GM12892 (cell line): ENCODE data around the gene TLK2.
"Not testable (repeated sequence)": the region's sequence is repeated elsewhere in the genome, so short reads cannot be mapped to it uniquely, and the experiment has no call there.

Source experiments
- POLR2A ChIP-seq: IDR thresholded peaks from 2 replicates; pipeline ENCODE4 v1.6.1; 2011; ENCODE audit warnings: low read depth, low read length, control low read depth
- POLR2AphosphoS5 ChIP-seq: IDR thresholded peaks from 2 replicates; pipeline ENCODE4 v1.6.1; 2011; ENCODE audit warnings: low read depth, low read length, control low read depth
- TAF1 ChIP-seq: IDR thresholded peaks from 2 replicates; pipeline ENCODE4 v1.6.1; 2011; ENCODE audit warnings: low read depth, mild to moderate bottlenecking, control low read depth, low read length, borderline replicate concordance

DNA sequence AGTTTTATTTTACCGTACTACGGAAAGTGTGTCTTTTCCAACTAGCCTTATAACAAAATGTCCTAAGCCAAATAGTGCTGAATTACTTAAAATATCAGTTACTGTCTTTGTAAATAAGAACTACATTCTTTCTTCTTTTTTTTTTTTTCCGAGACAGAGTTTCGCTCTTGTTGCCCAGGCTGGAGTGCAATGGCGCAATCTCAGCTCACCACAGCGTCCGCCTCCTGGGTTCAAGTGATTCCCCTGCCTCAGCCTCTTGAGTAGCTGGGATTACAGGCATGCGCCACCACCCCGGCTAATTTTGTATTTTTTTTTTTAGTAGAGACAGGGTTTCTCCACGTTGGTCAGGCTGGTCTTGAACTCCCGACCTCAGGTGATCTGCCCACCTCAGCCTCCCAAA, 113.2 kb downstream of the TLK2 start:
- not testable (repeated sequence) for TF ChIP-seq POLR2A, POLR2AphosphoS5, TAF1
